Ovary (tissue), 10 donors: ENCODE data around the gene RTL1. TPM values are rescaled to one million over a fixed set of nuclear protein-coding genes. Genes with fewer than 3 reads are reported as not detected.

Experiments used
- DNase-seq, 5 donors: peaks; one replicate each; pipeline ENCODE4 v3.0.0-alpha.2; 2019 to 2020
- H3K27ac ChIP-seq, 2 donors: fragments of 200-600 bp; one replicate each; pipeline versions ENCODE4 v1.5.1 to v1.8.0; 2019 to 2022
- H3K27me3 ChIP-seq: fragments of 200-600 bp; one replicate; pipeline ENCODE4 v1.8.0; 2022
- H3K36me3 ChIP-seq: fragments of 200-600 bp; sonication (generic); one replicate; pipeline ENCODE4 v1.5.1; 2019
- H3K4me1 ChIP-seq: one replicate; pipeline ENCODE4 v1.8.1; 2013; ENCODE audit warnings: mild to moderate bottlenecking, moderate library complexity; ENCODE audit not compliant: insufficient read depth
- H3K4me3 ChIP-seq: fragments of 200-600 bp; sonication (generic); one replicate; pipeline ENCODE4 v1.5.1; 2017
- H3K9me3 ChIP-seq, 2 donors: fragments of 200-600 bp in 1 of 2; sonication (generic) in 1 of 2; one replicate each; pipeline versions ENCODE4 v1.5.1 to v1.8.1; 2013 to 2019; ENCODE audit warnings: mild to moderate bottlenecking in 1 of 2, moderate library complexity in 1 of 2
- EP300 ChIP-seq: sonication (generic); formaldehyde crosslinking; IDR thresholded peaks from one replicate; pipeline ENCODE4 v1.6.1; 2017; ENCODE audit warnings: antibody characterized with exemption
- POLR2A ChIP-seq: fragments of 450-650 bp; IDR thresholded peaks from one replicate; pipeline ENCODE4 v1.6.1; 2017; ENCODE audit warnings: antibody characterized with exemption, mild to moderate bottlenecking, moderate library complexity
- WGBS, 3 donors: extraction: QIAGEN DNeasy Blood & Tissue Kit in 1 of 3; methylation state at CpG; one replicate each; pipeline versions ENCODE4 v1.1.5 to v1.1.7; 2013 to 2017; 5-methylcytosine and 5-hydroxymethylcytosine counted together
- intact Hi-C, 4 donors: fragments of 100-400 bp; cut with DNase I; formaldehyde crosslinking; loops; one replicate each; pipeline versions ENCODE4 v1.11.0 to v1.15.1; 2022 to 2023
- long read RNA-seq, 3 donors: library from polyadenylated mRNA in 2 of 3; unstranded in 2 of 3; transcript quantifications; one replicate each; pipeline ENCODE4 v2.0.0 and lab custom pipeline, GENCODE V29; 2021 to 2026
- polyA plus RNA-seq, 2 donors: library from polyadenylated mRNA; stranded (reverse); fragments of 200-250 nt in 1 of 2; fragments of 350-450 nt in 1 of 2; fragmentation: Illumina TruSeq in 1 of 2; extraction: RNeasy Lipid Tissue Mini Kit (QIAGEN cat#74804) in 1 of 2; gene quantifications; one replicate each; pipeline ENCODE4 v1.2.3, GENCODE V29; 2013 to 2014
- total RNA-seq, 7 donors: library from RNA; depleted of rRNA in 2 of 7; stranded (reverse); fragments of >200 nt in 2 of 7; fragmentation: NEBNext Ultra II Directional in 3 of 7; extraction: Animal tissue kit (Norgen Biotek cat#: 25700) in 3 of 7; gene quantifications; one replicate each; pipeline versions ENCODE4 v1.1.0 to v1.2.4, GENCODE V29; 2016 to 2023
- TF ChIP-seq, protein P1 (sequence below), 3 donors: fragments of 450-650 bp in 2 of 3; fragments of 200-600 bp in 1 of 3; IDR thresholded peaks; one replicate each; pipeline versions ENCODE4 v1.5.1 to v1.8.0; 2016 to 2022; ENCODE audit warnings: antibody characterized with exemption in 3 of 3, mild to moderate bottlenecking in 1 of 3
- donor health status: DM: no; HTN: no; CAD: no; lungs with moderate emphysema.
- donor health status: DM: no; HTN: no; CAD: no.
- donor health status: Bipolar disorder and iron deficiency.
- donor health status: DM: yes; HTN: yes; CAD: no.
- donor health status: DM: no; HTN: no; CAD: no.
- donor health status: DM: yes; HTN: yes; CAD: no.

Gene RTL1
- total RNA-seq = 1 to 10 TPM in 1 of 7 donors, under 1 TPM in 4, not detected in 2; 0.13 to 1.3 (median 0.53) TPM
- polyA plus RNA-seq = under 1 TPM; 0.06 to 0.08 TPM
- long read RNA-seq, donor 1, partial matches to known transcripts = 0 of 9 reads
- long read RNA-seq, donor 1, other reads (novel, unspliced or antisense) = 9 of 9 reads
- long read RNA-seq, donor 2 = 0 reads
- long read RNA-seq, donor 3, partial matches to known transcripts = 0 of 2 reads
- long read RNA-seq, donor 3, other reads (novel, unspliced or antisense) = 2 of 2 reads

DNA sequence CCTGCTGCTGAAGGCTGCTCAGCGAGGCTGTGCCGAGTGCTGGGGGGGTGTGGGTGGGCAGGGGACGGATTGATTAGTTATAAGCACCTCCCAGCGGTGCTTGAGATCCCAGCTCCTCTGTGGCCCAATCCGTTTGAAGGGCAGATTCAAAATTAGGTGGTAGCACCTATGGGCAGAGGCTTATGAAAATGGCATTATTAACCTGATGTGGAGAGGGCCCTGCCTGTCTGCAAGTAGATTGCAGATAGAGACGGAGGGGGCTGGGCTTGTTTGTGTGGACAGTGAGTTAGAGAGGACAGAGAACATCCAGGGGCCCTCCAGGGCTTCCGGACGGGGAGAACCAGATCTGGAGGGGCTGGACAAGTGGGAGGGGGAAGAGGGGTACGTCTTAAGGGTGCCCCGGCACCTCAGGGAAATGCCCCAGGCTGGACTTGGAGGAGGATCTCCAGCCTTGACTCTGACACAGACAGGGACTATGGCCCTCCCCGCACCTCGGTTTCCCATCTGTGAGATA is at the start of gene RTL1:
RTL1 (minus strand) TSS at position 51 of the 514 bp plus-strand sequence. CDS start 18,934 bp downstream, outside the sequence.
- WGBS, 3 donors = 47 to 59% (median 52%) methylated on average over 10 to 12 of the region's 12 CpGs
- peak in 2 of 5 donors; percentile 24 to 33 for DNase-seq
- Histone ChIP-seq H3K9me3 (no peaks in the 10 kb centered on the region), H3K27ac (peak within 1 kb of the TSS in 1 of 2 donors; percentile 16), H3K36me3 (no peaks in the 10 kb centered on the region), H3K27me3 (no peaks in the 10 kb centered on the region), H3K4me3 (no peak within 1 kb of the TSS), H3K4me1 (peaks cover 4% of the 10 kb centered on the region)
- TF ChIP-seq EP300 (no peak), POLR2A (no peak)
- TF ChIP-seq, protein P1, sequence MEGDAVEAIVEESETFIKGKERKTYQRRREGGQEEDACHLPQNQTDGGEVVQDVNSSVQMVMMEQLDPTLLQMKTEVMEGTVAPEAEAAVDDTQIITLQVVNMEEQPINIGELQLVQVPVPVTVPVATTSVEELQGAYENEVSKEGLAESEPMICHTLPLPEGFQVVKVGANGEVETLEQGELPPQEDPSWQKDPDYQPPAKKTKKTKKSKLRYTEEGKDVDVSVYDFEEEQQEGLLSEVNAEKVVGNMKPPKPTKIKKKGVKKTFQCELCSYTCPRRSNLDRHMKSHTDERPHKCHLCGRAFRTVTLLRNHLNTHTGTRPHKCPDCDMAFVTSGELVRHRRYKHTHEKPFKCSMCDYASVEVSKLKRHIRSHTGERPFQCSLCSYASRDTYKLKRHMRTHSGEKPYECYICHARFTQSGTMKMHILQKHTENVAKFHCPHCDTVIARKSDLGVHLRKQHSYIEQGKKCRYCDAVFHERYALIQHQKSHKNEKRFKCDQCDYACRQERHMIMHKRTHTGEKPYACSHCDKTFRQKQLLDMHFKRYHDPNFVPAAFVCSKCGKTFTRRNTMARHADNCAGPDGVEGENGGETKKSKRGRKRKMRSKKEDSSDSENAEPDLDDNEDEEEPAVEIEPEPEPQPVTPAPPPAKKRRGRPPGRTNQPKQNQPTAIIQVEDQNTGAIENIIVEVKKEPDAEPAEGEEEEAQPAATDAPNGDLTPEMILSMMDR (IDR thresholded peaks at IDR 0.05) = no peak
- intact Hi-C loops = loop anchor here in 2 of 4 donors (5.0 to 10.0 kb wide), 4 partner anchors 191 to 719 kb away; partner anchors contain the start of gene DIO3 (in 1 of the 2)

DNA sequence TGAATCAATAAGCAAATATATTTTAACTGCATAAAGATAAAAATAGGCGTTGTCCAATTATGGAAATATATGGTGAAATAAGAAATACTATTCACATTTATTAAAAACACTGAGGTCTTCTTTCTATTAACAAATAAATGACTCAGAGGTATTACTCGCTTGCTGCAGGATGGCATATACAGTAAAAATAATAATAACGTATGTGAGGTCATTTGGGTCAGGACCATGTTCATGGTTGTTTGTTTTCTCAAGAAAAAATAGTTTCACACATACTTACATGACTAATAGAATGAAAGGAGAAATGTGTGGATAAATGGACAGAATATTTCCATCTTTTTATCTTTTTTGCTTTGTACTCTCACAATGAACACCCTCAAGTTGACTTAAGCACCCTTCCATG is 46.5 kb upstream of the RTL1 start:
- WGBS, 3 donors = 84 to 94% (median 86%) methylated on average over 3 of the region's 3 CpGs
- Histone ChIP-seq H3K4me1 (no peaks in the 10 kb centered on the region), H3K27ac (no peak overlapping the region), H3K36me3 (no peaks in the 10 kb centered on the region), H3K9me3 (no peaks in the 10 kb centered on the region), H3K27me3 (no peaks in the 10 kb centered on the region), H3K4me3 (no peak overlapping the region)
- intact Hi-C loops = no loop called here
- TF ChIP-seq POLR2A (no peak), EP300 (no peak)
- TF ChIP-seq, protein P1 (IDR thresholded peaks at IDR 0.05) = no peak
- DNase-seq = no peak

DNA sequence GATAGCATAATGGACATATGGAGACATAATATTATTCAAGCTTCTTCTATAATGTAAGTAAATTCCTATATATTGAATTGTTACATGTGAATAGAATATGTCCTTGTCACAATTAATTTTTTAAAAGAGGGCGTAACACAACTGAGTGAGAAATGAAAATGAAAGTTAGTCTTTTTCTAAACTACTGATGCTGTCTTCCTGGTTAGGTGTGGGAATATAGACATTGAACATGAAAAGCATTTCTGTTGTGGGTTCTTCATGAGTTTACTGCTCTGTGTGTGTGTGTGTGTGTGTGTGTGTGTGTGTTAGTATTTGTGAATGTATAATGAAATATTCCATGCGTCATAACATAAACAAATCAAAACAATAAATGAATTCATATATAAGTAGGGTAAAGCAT is 40.5 kb upstream of the RTL1 start:
- Histone ChIP-seq H3K36me3 (no peaks in the 10 kb centered on the region), H3K27me3 (no peaks in the 10 kb centered on the region), H3K27ac (no peak overlapping the region), H3K4me3 (no peak overlapping the region), H3K9me3 (no peaks in the 10 kb centered on the region), H3K4me1 (no peaks in the 10 kb centered on the region)
- TF ChIP-seq, protein P1 (IDR thresholded peaks at IDR 0.05) = no peak
- no peak for TF ChIP-seq POLR2A
- TF ChIP-seq EP300 = no peak
- DNase-seq = no peak
- intact Hi-C loops = no loop called here
- 89 to 91% (median 90%) methylated on average over 2 of the region's 2 CpGs for WGBS, 3 donors

DNA sequence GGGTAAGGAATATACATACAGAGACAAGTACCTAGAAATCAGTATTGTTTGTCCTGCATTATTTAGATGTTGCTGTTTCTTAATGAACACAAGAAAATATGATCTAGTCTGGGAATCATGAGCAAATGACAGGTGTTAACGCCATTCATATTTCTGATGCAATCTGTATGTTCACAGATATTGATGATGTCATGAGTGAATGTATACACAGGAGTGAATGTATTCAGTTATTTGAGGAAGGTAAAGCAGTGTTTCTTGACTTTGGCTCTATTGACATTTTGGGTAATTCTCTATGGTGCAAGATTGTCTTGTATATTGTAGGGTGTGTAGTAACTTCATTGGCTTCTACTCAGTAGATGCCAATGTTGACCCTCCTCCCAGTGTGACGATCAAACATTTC is 26.7 kb upstream of the RTL1 start:
- no peak overlapping the region for H3K4me3 ChIP-seq
- no peaks in the 10 kb centered on the region for H3K36me3 ChIP-seq
- DNase-seq = no peak
- H3K27ac ChIP-seq = no peak overlapping the region
- TF ChIP-seq, protein P1 (IDR thresholded peaks at IDR 0.05) = no peak
- no peak for TF ChIP-seq EP300
- no peak for TF ChIP-seq POLR2A
- no peaks in the 10 kb centered on the region for H3K9me3 ChIP-seq
- H3K27me3 ChIP-seq = no peaks in the 10 kb centered on the region
- intact Hi-C loops = no loop called here
- 89 to 95% (median 90%) methylated on average over 2 of the region's 2 CpGs for WGBS, 3 donors
- no peaks in the 10 kb centered on the region for H3K4me1 ChIP-seq
